SW 1271 (cell line): ENCODE data around the gene CCDC170.

Experiments used
- DNase-seq, 2 experiments: peaks; one replicate each; lab custom pipeline; 2025; lab: John Stamatoyannopoulos, UW

The CCDC170 gene

GRCh38 chr6:151618717-151619116 is 124.9 kb downstream of the CCDC170 start:
- no peak for DNase-seq

- DNase-seq, result no peak
Observed at GRCh38 chr6:151620179-151620578, 126.4 kb downstream of the CCDC170 start.

- no peak for DNase-seq
Observed at GRCh38 chr6:151624071-151624470, 130.3 kb downstream of the CCDC170 start.

- no peak for DNase-seq
Observed at GRCh38 chr6:151624481-151624880, 130.7 kb downstream of the CCDC170 start.

GRCh38 chr6:151624900-151625536 is 131.2 kb downstream of the CCDC170 start:
- DNase-seq, result no peak

- no peak for DNase-seq
Observed at GRCh38 chr6:151627689-151628444, 134.1 kb downstream of the CCDC170 start.

- DNase-seq, result no peak
Observed at GRCh38 chr6:151629791-151630190, 136.0 kb downstream of the CCDC170 start.

- no peak for DNase-seq
Observed at GRCh38 chr6:151630387-151630786, 136.6 kb downstream of the CCDC170 start.

- no peak for DNase-seq
Observed at GRCh38 chr6:151630991-151631655, 137.3 kb downstream of the CCDC170 start.

- no peak for DNase-seq
Observed at GRCh38 chr6:151632415-151632987, 138.7 kb downstream of the CCDC170 start.

GRCh38 chr6:151633526-151634335 is 139.9 kb downstream of the CCDC170 start:
- no peak for DNase-seq

- DNase-seq, result no peak
Observed at GRCh38 chr6:151634336-151634720, 140.5 kb downstream of the CCDC170 start.

GRCh38 chr6:151635741-151636140 is 141.9 kb downstream of the CCDC170 start:
- no peak for DNase-seq

- no peak for DNase-seq
Observed at GRCh38 chr6:151637814-151638213, 144.0 kb downstream of the CCDC170 start.

- no peak for DNase-seq
Observed at GRCh38 chr6:151639750-151640149, 145.9 kb downstream of the CCDC170 start.

GRCh38 chr6:151641028-151641427 is 147.2 kb downstream of the CCDC170 start:
- DNase-seq, result no peak

GRCh38 chr6:151647976-151648639 is 154.3 kb downstream of the CCDC170 start:
- no peak for DNase-seq

- DNase-seq, result no peak
Observed at GRCh38 chr6:151649835-151650234, 156.0 kb downstream of the CCDC170 start.

- no peak for DNase-seq
Observed at GRCh38 chr6:151651639-151652038, 157.8 kb downstream of the CCDC170 start.

- DNase-seq, result no peak
Observed at GRCh38 chr6:151652325-151652724, 158.5 kb downstream of the CCDC170 start.

GRCh38 chr6:151655099-151655498 is 161.3 kb downstream of the CCDC170 start:
- DNase-seq, result no peak
